Measurements from ENCODE around the gene MINDY3.
"Not testable (repeated sequence)": the region's sequence is repeated elsewhere in the genome, so short reads cannot be mapped to it uniquely, and the experiment has no call there.

Gene MINDY3

GRCh38 chr10:15804109-15804508 lies 56.2 kb downstream of the MINDY3 start:
- no peak for DNase-seq

DNA sequence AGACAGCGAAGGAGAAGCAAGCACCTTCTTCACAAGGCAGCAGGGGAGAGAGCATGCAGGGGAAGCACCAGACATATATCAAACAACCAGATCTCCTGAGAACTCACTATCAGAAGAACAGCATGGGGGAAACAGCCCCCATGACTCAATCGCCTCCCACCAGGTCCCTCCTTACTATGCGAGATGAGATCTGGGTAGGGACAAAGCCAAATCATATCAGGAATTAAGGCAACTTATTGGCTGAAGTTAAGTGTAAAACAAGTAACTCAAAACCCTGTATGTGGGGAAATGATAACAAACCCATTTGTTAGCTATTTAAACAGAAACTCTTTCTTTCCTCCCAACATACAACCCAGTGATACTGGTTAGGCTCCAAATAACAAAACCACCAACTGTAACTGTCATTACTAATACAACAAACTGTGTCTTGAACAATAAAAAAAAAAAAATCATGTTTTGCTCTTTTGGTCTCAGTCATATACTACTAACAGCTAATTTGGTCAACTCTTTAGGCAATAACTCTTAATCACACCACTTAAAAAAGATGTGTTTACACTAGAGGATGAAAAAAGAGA lies 57.8 kb downstream of the MINDY3 start:
- DNase-seq = no peak

DNA sequence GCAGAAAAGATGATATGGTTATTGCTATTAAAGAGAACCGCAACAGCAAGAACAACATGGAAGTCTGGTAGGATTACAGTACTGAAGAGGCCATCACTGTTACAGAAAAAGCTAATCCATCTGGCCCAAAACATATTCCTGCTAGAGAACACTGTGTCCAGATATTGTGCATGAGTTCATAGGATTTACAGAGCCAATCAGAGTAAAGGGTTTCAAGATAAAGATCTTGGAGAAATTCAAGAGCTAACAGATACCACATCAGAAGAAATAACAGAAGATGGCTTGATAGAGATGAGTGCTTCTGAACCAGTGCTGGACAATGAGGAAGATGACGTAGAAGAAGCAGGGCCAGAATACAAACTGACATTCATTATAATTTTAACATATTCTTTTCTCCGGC lies 58.7 kb downstream of the MINDY3 start:
- DNase-seq = no peak

GRCh38 chr10:15801147-15801546 lies 59.2 kb downstream of the MINDY3 start:
- DNase-seq = no peak

DNA sequence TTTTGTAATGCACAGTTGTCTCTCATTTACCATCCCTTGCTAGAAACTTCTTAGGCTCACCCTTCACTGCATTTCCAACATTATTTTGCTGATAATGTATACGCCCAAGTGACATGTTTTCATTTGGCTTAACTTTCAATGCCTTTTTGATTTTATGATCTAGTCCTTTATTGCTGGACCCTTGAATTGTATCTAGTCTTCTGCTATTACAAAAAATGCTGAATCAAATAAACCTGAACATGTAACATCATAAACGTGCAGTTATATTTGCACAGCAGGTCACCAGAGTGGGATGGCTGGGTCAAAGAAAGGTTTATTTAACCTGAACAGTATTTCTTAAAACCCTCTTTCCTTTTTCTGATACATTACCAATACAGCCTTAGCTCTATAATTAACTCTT lies 63.0 kb downstream of the MINDY3 start:
- DNase-seq = no peak

DNA sequence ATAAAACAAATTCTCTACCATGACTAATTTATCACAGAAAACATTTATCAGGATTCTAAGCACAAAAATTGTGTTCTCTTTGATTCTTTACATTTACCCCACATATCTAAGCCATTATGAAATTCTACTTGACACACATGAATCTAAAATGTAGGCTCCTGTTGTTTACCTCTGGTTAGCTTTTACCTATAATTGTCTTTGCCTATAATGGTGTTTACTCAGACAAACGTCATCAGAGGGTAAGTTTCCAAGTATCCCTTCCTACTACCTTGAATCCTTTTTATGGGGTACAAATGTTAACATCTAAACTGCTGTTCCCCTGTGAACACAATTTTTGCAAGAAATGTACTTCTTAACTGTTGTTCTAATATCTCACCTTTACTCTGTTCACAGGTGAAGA lies 63.5 kb downstream of the MINDY3 start:
- no peak for DNase-seq

GRCh38 chr10:15796098-15796759 lies 64.1 kb downstream of the MINDY3 start:
- DNase-seq = no peak

DNA sequence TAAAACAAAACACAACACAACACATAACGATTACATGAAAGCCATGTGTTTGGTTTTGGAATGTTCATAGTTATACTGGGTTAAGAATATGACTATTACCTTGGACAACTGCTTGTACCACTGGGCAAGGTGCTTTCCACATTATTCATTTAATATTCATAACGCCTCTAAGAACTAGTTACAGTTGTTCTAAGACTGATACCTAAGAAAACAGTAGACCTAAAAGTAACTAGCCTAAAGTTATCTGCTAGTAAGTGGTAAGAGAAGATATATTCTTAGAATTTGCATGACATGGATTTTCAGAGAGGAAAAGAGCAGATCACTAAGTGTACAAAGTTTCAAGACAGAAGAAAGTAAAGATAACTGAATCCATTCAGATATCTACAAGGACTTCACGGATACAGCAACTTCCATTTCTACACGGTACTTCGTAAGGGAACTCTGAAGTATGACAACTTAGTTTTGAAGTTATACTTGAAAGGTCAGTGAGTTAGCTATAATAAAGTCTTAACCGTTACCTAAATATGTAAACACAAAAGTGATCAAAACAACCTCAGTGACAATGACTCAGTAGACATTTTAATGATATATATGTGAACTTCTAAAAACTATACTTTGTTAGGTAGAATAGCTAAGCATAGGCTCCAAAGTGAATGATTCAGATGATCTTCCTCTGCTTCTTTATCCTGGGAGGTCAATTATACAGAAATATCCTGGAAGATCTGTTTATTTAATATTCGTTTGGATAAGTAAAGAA lies 65.1 kb downstream of the MINDY3 start:
- DNase-seq = no peak

DNA sequence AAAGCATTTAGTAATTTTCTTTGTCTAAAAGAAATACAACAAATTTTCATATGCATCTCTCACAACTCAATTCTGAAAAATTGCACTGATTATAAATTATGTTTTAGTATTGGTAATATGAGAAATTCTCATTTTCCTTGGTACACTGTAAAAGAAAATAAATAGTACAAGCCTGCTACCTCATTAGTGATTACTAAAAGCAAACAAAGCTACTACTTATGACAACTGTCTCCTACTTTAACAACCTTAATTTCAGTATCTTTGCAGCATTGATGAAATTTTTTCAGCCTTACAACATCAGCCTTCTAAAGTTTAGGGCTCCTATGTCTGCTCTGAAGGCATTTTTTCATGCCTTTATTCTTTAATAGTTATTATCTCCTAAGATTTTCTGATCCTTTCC lies 65.7 kb downstream of the MINDY3 start:
- no peak for DNase-seq

- no peak for DNase-seq
These were observed 66.6 kb downstream of the MINDY3 start for GRCh38 chr10:15793664-15794063.

DNA sequence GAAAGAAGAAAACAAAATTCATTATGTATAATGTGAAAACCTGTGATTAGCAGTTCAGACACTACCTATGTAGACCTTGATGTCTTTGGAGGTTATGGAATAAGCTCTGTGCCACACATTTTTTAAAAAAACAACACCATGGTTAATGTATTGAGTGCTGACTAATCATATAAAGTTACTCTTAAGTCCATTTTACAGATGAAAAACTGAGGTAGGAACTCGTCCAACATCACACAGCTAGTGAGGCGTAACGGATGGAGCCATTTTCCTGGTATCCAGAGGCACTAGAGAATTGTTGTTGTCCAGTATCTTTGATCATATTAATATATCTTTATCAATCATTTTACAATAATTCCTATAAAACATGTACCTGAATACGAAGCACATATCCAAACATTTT lies 67.5 kb downstream of the MINDY3 start:
- no peak for DNase-seq

DNA sequence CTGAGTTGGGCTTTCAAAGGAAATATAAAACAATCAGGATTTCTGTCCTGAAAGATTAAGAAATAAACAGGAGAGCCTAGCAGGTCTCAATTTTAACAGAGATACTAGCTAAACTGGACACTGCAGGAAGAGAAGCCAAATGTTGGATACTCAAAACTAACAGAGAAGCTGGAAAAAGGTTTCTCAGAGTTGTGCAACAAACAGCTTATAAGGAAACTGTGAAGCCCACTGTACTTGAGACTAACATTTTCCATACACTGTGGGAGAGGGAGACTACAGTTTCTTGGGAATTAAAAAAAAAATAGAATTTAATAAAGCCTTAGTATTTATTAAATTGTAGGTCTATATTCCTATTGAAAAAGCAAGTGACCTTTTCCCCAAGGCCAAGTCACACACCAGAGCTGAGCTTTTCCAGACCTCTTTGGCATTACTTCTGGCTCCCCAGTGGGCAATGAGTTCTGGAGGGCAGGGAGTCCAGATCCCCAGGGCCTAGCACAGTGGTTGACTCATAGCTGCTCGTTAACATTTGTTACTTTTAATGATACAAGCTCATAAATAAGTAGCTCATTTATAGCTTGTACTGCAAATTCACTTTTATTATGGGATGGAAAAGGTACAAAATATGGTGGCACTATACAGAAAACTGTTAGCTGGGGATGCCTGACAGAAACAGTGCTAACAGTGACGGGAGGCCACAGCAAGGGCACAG lies 68.3 kb downstream of the MINDY3 start:
- no peak for DNase-seq

GRCh38 chr10:15789793-15790525 lies 70.3 kb downstream of the MINDY3 start:
- DNase-seq = no peak

- DNase-seq = no peak
These were observed 72.9 kb downstream of the MINDY3 start for GRCh38 chr10:15787426-15787825.

GRCh38 chr10:15784662-15785300 lies 75.5 kb downstream of the MINDY3 start:
- no peak for DNase-seq

DNA sequence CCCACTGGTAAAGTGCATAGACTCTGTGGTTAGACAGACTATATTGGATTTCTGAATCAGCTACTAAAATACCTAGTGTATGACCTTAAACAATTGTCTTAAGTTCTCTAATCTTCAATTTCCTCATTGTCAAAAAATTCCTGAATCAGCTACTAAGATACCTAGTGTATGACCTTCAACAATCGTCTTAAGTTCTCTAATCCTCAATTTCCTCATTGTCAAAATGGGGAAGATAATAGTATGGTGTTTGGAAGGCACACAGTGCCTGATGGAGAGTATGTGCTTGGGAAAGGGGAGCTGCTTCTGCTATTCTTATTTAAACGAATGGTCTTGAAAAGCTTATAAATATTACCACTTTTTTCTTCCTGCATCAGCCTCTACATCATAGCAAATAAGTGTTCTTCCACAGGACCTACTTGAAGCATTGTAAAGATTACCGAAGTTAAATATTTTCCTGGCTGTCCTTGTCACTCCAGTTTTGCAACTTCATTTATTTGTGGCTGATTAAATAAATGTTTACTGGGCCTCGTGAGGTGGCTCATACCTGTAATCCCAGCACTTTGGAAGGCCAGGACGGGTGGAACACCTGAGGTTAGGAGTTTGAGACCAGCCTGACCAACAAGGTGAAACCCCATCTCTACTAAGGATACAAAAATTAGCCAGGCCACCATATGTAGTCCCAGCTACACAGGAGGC lies 76.2 kb downstream of the MINDY3 start:
- no peak for DNase-seq

DNA sequence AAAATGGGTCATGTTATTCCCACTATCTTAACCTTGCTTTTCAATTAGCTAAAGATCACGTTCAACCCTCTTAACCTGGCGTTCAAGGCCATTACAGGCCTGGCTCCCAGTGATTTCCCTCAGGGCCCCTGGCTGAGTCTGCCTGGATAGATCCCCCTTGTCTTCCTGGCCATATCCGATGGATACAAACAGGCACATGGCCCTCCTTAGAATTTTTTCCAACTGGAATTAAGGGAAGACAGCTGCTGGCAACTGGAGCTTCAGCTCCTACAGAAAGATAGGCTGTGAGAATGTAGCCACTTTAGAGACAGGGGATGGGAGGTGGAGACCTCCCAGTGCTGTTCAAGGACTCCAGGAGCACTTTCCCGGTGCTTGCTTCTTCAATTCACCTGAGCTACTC lies 77.5 kb downstream of the MINDY3 start:
- no peak for DNase-seq

DNA sequence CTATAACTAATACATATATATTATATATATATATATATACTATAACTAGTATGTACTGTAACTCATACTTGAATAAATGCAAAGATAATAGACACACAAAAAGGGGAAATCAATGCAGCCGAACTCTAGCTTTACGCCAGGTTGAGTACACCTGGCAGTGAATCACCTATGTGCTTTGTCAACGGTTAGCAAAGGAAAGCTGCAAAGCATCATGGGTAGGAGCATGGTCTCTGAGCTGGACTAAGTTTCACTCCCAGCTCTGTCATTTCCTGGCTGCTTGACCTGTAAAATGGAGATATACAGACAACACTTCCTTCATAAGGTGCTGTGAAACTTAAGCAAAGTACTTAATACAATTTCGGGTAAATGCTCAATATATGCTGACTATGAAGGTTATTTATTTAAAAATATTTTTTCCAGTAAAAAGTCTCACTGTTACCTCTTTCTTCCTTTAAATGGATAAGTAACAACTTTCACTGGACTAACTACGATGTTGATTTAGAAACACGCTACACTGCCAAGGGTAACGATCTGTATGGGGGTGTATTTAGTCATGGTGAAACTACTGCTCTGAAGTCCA lies 78.8 kb downstream of the MINDY3 start:
- DNase-seq = no peak

- DNase-seq = no peak
These were observed 79.8 kb downstream of the MINDY3 start for GRCh38 chr10:15780353-15781135.

GRCh38 chr10:15775513-15775912 lies 84.8 kb downstream of the MINDY3 start:
- no peak for DNase-seq

GRCh38 chr10:15774534-15774933 lies 85.8 kb downstream of the MINDY3 start:
- not testable (repeated sequence) for DNase-seq
